Loucy (cell line): ENCODE results near the gene FLT1.

Source experiments
- CTCF ChIP-seq: fragments of 200-600 bp; sonication (generic); conservative IDR thresholded peaks from 2 replicates; pipeline ENCODE4 v1.5.1; 2014; ENCODE audit warnings: mild to moderate bottlenecking, antibody characterized with exemption, low read length
- EZH2phosphoT487 ChIP-seq: fragments of 200-600 bp; IDR thresholded peaks from 2 replicates; pipeline ENCODE4 v1.6.1; 2018; ENCODE audit warnings: antibody characterized with exemption, mild to moderate bottlenecking, moderate library complexity, borderline replicate concordance

DNA sequence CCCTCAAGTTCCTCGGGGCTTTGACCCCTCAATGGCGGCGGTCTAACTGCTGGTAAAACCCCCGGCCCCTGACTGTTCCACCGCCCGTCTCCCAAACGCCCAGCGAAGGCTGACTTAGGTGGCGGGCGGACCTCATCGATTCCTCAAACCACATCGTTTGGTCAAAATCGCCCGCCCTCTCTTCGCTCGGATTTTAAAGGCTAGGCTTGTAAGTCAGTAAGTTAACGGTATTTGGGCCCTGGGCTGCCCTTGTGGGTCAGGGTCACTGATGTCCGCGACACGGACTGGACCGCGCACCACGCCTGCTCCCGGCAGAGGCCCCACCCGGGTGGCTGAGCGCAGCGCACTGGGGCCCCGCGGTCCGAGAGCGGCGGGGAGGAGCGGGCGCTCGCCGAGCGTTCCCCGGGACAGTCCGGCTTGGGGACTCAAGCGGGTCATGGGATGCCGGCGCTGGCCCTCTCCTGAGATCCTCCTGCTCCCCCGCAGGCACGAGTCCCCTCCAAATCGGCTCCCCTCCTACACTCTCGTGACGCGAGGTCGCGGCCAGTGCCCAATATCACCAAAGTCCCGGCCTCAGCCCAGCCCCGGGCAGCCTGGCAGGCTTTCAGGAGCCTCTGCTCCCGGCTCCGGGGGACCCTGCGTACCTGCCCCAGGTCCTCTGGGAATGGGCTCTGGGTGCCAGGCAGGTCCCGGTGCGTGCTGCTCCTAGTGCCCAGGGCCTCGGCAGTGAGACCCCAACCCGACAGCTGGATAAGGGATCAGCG lies 1.0 kb downstream of the FLT1 start:
- TF ChIP-seq CTCF: no peak
- no peak for TF ChIP-seq EZH2phosphoT487
